ENCODE data around the gene PGLYRP4.

The PGLYRP4 gene

DNA sequence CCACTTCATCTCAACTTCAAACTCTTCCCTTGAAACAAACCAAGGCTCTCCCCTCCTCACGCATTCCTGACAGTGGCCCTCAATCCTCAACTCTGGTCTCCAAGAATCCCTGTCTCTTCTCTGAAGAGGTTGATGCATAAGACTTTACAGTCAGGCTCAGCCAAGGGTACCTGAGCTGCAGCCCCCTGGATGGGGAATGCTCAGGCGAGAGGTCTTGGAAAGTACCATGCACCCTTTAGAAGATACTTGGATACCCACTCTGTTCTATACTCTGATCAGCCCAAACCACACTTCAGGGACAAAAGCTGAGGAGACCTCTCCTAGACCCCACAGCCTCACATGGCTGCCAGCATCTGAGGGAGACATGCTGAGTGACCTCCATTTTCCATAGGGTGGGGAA is 35.4 kb downstream of the PGLYRP4 start:
- no peak for TF ChIP-seq ZNF274 (IDR thresholded peaks at IDR 0.05; ENCODE audit: low read depth, low read length)
- no peak overlapping the region for H3K4me3 ChIP-seq (ENCODE audit: low read length)

DNA sequence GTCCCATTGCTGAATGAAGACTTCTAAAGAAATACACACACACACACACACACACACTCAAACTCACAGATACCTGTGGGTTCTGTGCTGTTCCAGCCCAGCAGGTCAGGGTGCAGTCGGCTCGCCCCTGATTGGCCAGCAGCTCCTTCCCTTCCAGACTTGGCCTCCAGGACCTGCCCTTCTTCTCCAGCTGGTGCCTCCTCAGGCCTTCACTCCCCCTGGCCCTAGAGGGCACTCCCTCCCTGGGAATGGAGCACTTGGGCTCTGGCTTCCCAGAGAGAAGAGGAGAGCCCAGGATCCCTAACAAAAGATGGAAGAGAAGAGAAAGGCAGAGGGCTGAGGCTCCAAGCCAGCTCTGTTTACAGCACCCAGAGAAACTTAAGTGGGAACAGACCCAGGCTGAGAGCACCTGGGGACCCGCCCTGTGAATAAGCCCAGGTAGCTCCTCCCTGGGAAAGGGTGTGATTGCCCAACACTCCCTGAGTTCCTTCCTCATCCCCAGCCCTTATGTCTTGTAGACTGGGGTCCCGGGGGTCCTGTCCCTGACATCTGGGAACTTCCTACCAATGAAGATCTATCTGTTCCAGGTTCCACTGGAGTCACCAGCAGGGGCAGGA is 36.0 kb downstream of the PGLYRP4 start, which contains the start of gene PGLYRP3:
TSS of gene PGLYRP3 (minus strand) at position 383 of the 617 bp plus-strand sequence. CDS start 2,287 bp downstream, outside the sequence.
- no peak within 1 kb of the TSS for H3K4me3 ChIP-seq (ENCODE audit: low read length)
- no peak for TF ChIP-seq ZNF274 (IDR thresholded peaks at IDR 0.05; ENCODE audit: low read depth, low read length)

DNA sequence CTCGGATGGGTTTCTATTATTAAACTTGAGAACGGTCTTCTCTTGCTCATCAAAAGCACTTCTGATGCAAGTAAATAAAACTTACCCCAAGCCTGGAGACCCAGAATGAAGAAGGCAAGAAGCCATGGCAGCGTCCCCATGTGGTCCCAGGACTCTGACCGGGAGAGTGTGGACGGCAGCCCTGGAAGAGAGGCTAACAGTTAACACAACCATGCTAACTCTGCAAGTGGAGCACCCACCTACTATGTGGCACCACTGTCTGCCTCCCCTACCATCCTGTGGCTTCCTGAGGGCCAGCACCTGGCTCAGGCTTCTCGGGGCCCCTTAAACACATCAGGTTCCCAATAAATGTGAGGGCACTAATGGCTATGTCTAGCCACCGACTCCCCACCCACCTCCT is 38.1 kb downstream of the PGLYRP4 start:
- TF ChIP-seq ZNF274 (IDR thresholded peaks at IDR 0.05; ENCODE audit: low read depth, low read length): no peak
- no peak overlapping the region for H3K4me3 ChIP-seq (ENCODE audit: low read length)

DNA sequence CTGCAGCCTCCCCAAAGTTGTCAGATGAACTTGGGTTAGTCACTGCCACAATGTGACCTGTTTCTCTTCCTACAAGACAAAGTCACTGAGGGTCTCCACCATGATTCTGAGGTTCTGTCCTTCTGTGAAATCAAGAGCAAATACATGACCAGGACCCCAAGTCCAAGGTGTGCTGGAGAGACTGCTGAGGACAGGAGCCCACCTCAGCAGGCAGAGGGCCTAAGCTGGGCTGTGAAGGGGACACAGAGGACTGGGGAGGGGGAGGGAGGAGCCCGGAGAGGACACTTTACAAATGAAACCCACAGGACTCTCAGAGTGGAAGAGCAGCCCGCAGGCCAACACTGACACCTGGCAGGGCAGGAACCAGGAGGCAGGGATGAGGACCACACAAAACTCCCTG is 39.2 kb downstream of the PGLYRP4 start:
- H3K4me3 ChIP-seq (ENCODE audit: low read length): no peak overlapping the region
- TF ChIP-seq ZNF274 (IDR thresholded peaks at IDR 0.05; ENCODE audit: low read depth, low read length): no peak

DNA sequence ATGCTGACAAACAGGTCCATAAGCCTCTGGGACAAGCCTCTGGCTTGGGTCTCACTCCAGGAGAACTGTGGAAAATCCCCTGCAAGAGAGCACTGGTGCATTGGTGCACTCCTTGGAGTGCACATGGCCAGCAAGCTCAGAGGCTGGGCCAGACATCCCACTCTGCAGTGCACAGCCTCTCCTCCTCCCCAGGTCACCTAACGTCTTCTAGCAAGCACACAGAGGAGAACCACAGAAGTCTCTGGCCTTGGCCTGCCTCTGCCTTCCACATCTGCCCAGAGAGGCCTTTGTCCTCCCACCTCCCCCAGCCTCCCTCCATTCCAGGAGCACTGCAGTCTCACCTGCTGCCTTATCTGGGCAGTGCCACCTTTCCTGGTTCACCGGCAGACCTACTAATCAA is 40.1 kb downstream of the PGLYRP4 start:
- no peak overlapping the region for H3K4me3 ChIP-seq (ENCODE audit: low read length)
- no peak for TF ChIP-seq ZNF274 (IDR thresholded peaks at IDR 0.05; ENCODE audit: low read depth, low read length)

DNA sequence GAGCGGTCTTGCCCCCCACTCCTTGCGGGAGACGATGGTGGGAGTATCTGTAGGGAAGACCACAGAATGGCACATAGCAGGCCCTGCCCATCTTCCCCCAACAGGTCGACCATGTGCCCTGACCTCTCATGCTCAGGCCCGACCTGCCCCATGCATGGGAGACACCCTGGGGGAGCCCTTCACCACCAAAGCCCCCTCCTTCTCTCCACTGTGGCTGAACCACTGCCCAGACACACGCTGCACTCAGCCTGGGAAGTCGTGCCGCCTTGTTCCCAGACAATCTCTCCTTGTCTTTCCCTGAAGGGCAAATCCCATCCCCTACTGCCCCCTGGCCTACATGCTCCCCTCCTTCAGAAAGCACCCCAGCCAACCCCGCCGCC is 41.4 kb downstream of the PGLYRP4 start:
- H3K4me3 ChIP-seq (ENCODE audit: low read length): no peak overlapping the region
- no peak for TF ChIP-seq ZNF274 (IDR thresholded peaks at IDR 0.05; ENCODE audit: low read depth, low read length)

DNA sequence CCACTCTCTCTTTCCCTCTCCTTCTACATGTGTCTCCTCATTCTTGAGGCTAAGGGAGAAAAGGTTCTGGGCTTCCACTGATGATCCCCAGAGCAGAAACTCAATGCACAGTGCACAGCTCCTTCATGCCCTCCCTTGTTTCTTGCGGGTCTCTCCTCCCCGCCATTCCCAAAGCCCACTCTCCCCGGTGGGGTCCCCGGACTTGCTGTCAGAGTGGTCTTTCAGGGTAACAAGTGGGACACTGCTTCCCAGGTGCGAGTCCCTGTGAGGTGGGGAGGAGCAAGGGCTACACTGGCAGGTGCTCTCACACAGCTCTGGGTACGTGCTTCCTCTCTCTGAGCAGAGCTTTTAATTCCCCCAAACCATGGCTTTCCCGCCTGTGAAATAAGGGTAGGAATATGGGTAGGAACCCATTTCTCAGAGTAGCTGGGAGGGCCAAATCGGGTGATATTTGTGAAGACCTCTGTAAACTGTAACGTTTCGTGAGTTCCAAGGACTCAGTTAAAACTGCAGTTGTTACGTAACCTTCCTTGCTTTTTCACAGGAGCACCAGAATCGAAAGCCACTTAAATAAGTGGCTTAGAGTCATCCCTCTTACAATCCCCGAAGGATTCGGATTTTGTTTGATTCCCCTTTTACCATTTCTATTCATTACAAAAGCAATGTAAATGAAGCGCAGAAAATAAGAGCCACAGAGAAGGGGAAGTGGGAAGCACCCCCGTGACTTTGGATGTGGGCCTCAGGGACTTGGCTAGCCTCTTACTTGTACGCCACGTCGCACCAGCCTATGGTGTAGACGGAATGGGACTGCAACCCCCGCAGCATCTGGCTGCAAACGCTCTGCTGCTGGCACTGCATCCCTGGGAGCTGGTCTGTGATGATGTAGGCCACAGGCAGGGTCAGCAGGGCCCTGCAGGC is 42.1 kb downstream of the PGLYRP4 start:
- no peak for TF ChIP-seq ZNF274 (IDR thresholded peaks at IDR 0.05; ENCODE audit: low read depth, low read length)
- H3K4me3 ChIP-seq (ENCODE audit: low read length): no peak overlapping the region

DNA sequence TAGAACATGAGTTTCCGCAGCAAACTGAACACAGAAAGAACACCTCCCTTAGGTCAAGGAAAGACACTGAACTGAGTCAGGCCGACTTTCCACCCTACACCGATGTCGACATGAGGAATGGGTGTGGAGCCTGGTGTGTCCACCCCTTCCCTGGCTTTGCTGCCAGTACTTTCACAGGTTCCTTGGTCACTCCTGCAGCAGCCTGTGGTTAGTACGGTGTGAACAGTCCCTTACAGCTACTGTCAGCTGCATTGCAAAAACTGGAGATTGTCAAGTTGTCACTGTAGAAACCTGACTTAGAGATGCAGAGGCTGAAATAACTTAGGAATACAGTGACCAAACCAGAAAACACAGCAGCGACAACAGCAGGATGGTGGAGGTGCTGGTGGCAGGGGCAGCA is 43.0 kb downstream of the PGLYRP4 start:
- TF ChIP-seq ZNF274 (IDR thresholded peaks at IDR 0.05; ENCODE audit: low read depth, low read length): no peak

DNA sequence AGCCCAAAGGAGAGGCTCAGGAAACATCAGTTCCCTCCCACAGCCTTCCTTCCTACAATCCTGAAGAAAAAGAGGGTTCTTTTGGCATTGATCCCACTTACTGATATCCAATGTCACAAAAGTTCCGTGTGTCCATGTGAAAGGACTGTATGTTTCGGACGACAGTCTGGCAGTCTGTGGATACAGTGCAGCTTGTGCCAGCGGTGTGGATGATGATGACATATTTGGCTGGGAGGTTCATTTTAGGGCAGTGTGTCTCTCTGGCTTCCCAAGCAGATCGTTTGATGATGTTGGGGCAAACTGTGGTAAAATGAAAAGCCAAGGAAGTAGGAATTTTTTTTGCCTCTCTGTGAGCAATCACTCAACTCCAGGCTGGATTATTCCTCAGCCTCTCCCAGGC is 46.3 kb downstream of the PGLYRP4 start:
- no peak for TF ChIP-seq ZNF274 (IDR thresholded peaks at IDR 0.05; ENCODE audit: low read depth, low read length)
- no peak overlapping the region for H3K4me3 ChIP-seq (ENCODE audit: low read length)

More for the DNA sequence above, 43.0 kb downstream of the PGLYRP4 start:
- H3K4me3 ChIP-seq (ENCODE audit: low read length): no peak overlapping the region

DNA sequence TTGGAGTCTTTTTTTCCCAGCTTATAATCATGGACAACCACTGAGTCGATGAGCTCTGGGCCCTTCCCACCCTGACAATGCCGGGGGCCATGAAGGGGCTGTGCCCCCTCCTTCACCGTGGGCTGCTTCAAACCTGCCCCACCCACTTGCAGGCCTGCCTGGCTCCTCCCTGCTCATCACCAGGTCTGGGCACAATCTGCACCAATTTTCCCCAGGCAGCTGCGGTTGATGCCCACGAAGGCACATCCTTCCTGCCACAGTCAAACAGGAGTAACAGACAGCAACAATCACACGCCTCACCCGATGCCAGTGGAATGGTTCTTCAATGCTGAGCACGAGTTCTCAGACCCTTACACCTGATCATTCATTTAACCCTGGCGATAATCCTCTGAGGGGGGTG is 54.8 kb downstream of the PGLYRP4 start:
- H3K4me3 ChIP-seq (ENCODE audit: low read length): no peak overlapping the region
- no peak for TF ChIP-seq ZNF274 (IDR thresholded peaks at IDR 0.05; ENCODE audit: low read depth, low read length)

DNA sequence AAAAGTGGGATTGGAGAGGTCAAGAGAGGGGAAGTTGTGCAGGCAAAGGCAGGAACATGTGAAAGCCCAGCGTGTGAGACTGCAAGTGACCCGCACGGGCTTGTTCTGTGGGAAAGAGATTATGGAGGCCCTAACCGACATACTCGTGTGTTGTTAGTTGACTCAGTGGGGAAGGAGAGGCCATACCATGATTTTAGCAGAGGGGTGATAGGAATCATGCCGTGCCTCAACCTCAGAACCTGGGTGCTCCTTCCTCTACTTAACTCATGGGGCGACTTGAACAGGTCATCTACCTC is 55.2 kb downstream of the PGLYRP4 start:
- TF ChIP-seq ZNF274 (IDR thresholded peaks at IDR 0.05; ENCODE audit: low read depth, low read length): no peak
- no peak overlapping the region for H3K4me3 ChIP-seq (ENCODE audit: low read length)

DNA sequence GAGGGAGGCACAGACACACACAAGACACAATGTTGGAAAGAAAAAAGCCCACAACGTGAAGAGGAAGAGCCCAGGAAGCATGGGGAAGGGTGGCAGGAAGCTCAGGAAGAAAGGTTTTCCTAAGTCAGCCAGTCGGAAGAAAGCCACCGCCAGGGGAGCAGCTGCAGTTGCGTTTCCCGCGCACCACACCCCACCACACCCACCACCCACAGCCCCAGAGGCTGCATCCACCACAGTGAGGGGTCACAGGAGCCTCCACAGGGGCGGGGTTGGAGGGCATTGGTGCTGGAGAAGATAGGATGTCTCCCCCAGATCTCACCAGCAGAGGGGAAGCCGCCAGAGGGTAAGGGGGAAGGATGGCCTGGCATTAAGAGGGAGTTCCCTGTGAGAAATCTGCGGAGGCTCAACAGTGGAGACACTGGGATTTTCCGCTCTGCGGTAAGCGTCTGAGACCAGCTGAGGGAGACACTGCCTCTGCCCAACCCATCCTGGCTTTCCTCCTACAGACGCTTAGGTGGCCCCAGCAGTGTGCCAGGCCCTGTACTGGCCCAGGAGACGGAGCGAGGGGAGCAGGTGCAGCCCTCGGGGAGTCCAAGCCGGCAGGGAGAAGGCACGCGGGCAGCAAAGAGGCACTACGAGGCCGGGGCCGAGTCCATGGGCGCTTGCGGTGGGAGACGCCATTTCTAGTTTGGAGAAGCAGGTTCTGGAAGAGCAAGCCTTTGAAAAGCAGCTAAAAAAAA is 55.7 kb downstream of the PGLYRP4 start:
- TF ChIP-seq ZNF274 (IDR thresholded peaks at IDR 0.05; ENCODE audit: low read depth, low read length): no peak
- H3K4me3 ChIP-seq (ENCODE audit: low read length): no peak overlapping the region

DNA sequence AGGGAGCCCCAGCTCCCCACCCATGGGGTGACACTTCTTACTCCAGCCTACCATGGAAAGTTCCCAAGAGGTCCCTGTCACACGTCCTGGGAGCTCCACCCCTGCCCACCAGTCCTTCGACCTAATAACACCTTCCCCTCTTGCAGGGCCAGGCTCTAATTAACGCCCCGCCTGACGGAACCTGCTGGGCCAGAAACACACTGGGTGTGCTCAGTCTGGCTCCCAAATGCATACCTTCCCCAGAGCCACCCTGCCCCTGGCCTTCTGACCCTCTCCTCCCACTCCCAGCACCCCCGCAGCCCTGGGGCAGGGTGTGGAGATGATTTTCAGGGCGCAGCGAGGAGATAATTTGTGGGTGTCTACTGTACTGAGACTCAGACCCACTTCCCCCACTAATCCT is 56.5 kb downstream of the PGLYRP4 start:
- TF ChIP-seq ZNF274 (IDR thresholded peaks at IDR 0.05; ENCODE audit: low read depth, low read length): no peak
- H3K4me3 ChIP-seq (ENCODE audit: low read length): no peak overlapping the region

DNA sequence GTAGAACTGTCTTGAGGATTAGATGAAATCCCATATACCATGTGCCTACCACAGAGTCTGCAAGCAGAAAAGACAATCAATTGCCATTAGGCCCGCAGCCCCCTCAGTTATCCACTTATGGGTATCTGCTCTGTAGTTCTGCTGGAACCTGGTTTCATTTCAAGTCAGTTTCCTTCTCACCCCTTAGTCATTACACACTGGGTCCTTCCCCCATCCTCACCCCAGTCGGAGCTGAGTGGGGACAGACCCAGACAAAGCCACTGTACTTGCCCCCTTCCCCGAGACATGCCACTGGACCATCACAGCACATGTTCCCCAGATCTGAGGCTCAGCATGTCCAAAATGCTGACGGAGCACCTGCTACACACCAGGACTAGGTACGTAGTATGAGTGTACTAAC is 57.1 kb downstream of the PGLYRP4 start:
- no peak for TF ChIP-seq ZNF274 (IDR thresholded peaks at IDR 0.05; ENCODE audit: low read depth, low read length)
- H3K4me3 ChIP-seq (ENCODE audit: low read length): no peak overlapping the region

Data from GM08714 (cell line).